Esophagus squamous epithelium (tissue), 5 donors: ENCODE results near the gene TRAPPC4. TPM values are rescaled to one million over a fixed set of nuclear protein-coding genes. Genes with fewer than 3 reads are reported as not detected.
"Not testable (repeated sequence)": the region's sequence is repeated elsewhere in the genome, so short reads cannot be mapped to it uniquely, and the experiment has no call there.

Experiments
- DNase-seq: peaks from one replicate; lab custom pipeline; 2025; lab: John Stamatoyannopoulos, UW
- H3K27ac ChIP-seq, 4 donors: fragments of 200-600 bp; sonication (generic); one replicate each; pipeline ENCODE4 v1.5.1; 2016 to 2019; ENCODE audit warnings: mild to moderate bottlenecking in 1 of 4
- H3K27me3 ChIP-seq, 4 donors: fragments of 200-600 bp; sonication (generic); 1 replicate in 3 of 4; 2 replicates in 1 of 4; pipeline versions ENCODE4 v1.5.1 to v1.6.0; 2017 to 2021; ENCODE audit warnings: antibody characterized with exemption in 1 of 4
- H3K36me3 ChIP-seq, 3 donors: fragments of 200-600 bp; sonication (generic); one replicate each; pipeline ENCODE4 v1.5.1; 2016 to 2019
- H3K4me1 ChIP-seq, 3 donors: fragments of 200-600 bp; sonication (generic); one replicate each; pipeline ENCODE4 v1.5.1; 2017 to 2019
- H3K4me3 ChIP-seq, 4 donors: fragments of 200-600 bp; sonication (generic); 1 replicate in 3 of 4; 2 replicates in 1 of 4; pipeline ENCODE4 v1.5.1; 2016 to 2019; ENCODE audit warnings: mild to moderate bottlenecking in 2 of 4, moderate library complexity in 1 of 4
- H3K9me3 ChIP-seq, 3 donors: fragments of 200-600 bp; sonication (generic); one replicate each; pipeline ENCODE4 v1.5.1; 2016 to 2019
- CTCF ChIP-seq, 6 experiments: fragments of 450-650 bp in 4 of 6; fragments of 200-600 bp in 2 of 6; sonication (generic) in 2 of 6; IDR thresholded peaks; one replicate each; pipeline ENCODE4 v1.5.1; 2016 to 2019; ENCODE audit warnings: antibody characterized with exemption in 6 of 6, mild to moderate bottlenecking in 4 of 6, moderate library complexity in 4 of 6
- POLR2A ChIP-seq, 4 donors: fragments of 450-650 bp; IDR thresholded peaks; one replicate each; pipeline ENCODE4 v1.6.1; 2017; ENCODE audit warnings: antibody characterized with exemption in 4 of 4, mild to moderate bottlenecking in 4 of 4, moderate library complexity in 3 of 4
- WGBS, 2 donors: methylation state at CpG; one replicate each; pipeline ENCODE4 v1.1.5; 2018; 5-methylcytosine and 5-hydroxymethylcytosine counted together
- intact Hi-C: fragments of 100-400 bp; cut with DNase I; formaldehyde crosslinking; loops from one replicate; pipeline ENCODE4 v1.15.0; 2022
- total RNA-seq, 4 donors: library from RNA; depleted of rRNA; stranded (reverse); fragments of >200 nt; gene quantifications; one replicate each; pipeline ENCODE4 v1.1.0, GENCODE V29; 2016
- donor health status: DM: yes; HTN: yes; CAD: no.

TRAPPC4 gene
- total RNA-seq, 4 donors from 2014 or later, result 26.5 to 44.4 (median 41.2) TPM

GRCh38 chr11:119029069-119029339 is 10.4 kb downstream of the TRAPPC4 start:
- no peak for DNase-seq
- Histone ChIP-seq H3K36me3 (peaks cover 0 to 42% (median 4%) of the 10 kb centered on the region in 3 donors), H3K4me1 (peaks cover 12 to 38% (median 19%) of the 10 kb centered on the region in 3 donors), H3K9me3 (no peaks in the 10 kb centered on the region), H3K4me3 (peak overlapping the region in 1 of 4 donors; percentile 86), H3K27ac (peak overlapping the region in 2 of 4 donors; percentile 87 to 94), H3K27me3 (no peaks in the 10 kb centered on the region)
- no peak for TF ChIP-seq POLR2A (IDR thresholded peaks at IDR 0.05)
- TF ChIP-seq CTCF (IDR thresholded peaks at IDR 0.05), result no peak
- intact Hi-C loops, result no loop called here
- WGBS, 2 donors, result 100% methylated on average over 1 of the region's 1 CpG; no CpG with 5 or more reads in 1 of the 2 donors

GRCh38 chr11:119029340-119030028 is 10.9 kb downstream of the TRAPPC4 start:
- Histone ChIP-seq H3K4me3 (peak overlapping the region; percentile 49 to 87 (median 84)), H3K27me3 (no peaks in the 10 kb centered on the region), H3K27ac (peak overlapping the region; percentile 82 to 94 (median 89)), H3K9me3 (no peaks in the 10 kb centered on the region), H3K4me1 (peaks cover 12 to 38% (median 19%) of the 10 kb centered on the region in 3 donors), H3K36me3 (peaks cover 0 to 37% (median 0%) of the 10 kb centered on the region in 3 donors)
- 36 to 43% methylated on average over 8 to 9 of the region's 10 CpGs for WGBS, 2 donors
- DNase-seq, result no peak
- intact Hi-C loops, result no loop called here
- no peak for TF ChIP-seq POLR2A (IDR thresholded peaks at IDR 0.05)
- TF ChIP-seq CTCF (IDR thresholded peaks at IDR 0.05), result no peak

GRCh38 chr11:119030029-119030328 is 11.4 kb downstream of the TRAPPC4 start:
- H3K27ac ChIP-seq, result peak overlapping the region; percentile 82 to 94 (median 89)
- TF ChIP-seq POLR2A (IDR thresholded peaks at IDR 0.05) (no peak), CTCF (IDR thresholded peaks at IDR 0.05) (no peak)
- no peaks in the 10 kb centered on the region for H3K9me3 ChIP-seq
- no peak for DNase-seq
- peaks cover 12 to 34% (median 19%) of the 10 kb centered on the region in 3 donors for H3K4me1 ChIP-seq
- 0% methylated on average over 7 of the region's 13 CpGs; no CpG with 5 or more reads in 1 of the 2 donors for WGBS, 2 donors
- no peaks in the 10 kb centered on the region for H3K27me3 ChIP-seq
- peak overlapping the region; percentile 49 to 87 (median 84) for H3K4me3 ChIP-seq
- intact Hi-C loops, result no loop called here
- peaks cover 0 to 33% (median 0%) of the 10 kb centered on the region in 3 donors for H3K36me3 ChIP-seq

GRCh38 chr11:119030329-119031047 is 11.9 kb downstream of the TRAPPC4 start, which contains the start of gene SLC37A4:
Gene SLC37A4 (minus strand): TSS chr11:119030877.
- peak within 1 kb of the TSS; percentile 82 to 94 (median 89) for H3K27ac ChIP-seq
- WGBS, 2 donors, result 0% methylated on average over 3 to 25 of the region's 67 CpGs
- TF ChIP-seq POLR2A (IDR thresholded peaks at IDR 0.05) (peak in 3 of 4 donors; percentile 14 to 68 (median 19)), CTCF (IDR thresholded peaks at IDR 0.05) (peak in 4 of 6 experiments; percentile 66 to 96 (median 82))
- peaks cover 0 to 27% (median 0%) of the 10 kb centered on the region in 3 donors for H3K36me3 ChIP-seq
- H3K4me1 ChIP-seq, result peaks cover 12 to 30% (median 19%) of the 10 kb centered on the region in 3 donors
- H3K9me3 ChIP-seq, result no peaks in the 10 kb centered on the region
- no peaks in the 10 kb centered on the region for H3K27me3 ChIP-seq
- peak; percentile 85 for DNase-seq
- H3K4me3 ChIP-seq, result peak within 1 kb of the TSS; percentile 49 to 87 (median 84)
- intact Hi-C loops, result no loop called here

- H3K27me3 ChIP-seq, result no peaks in the 10 kb centered on the region
- peaks cover 0 to 14% (median 0%) of the 10 kb centered on the region in 3 donors for H3K36me3 ChIP-seq
- no peak for DNase-seq
- TF ChIP-seq POLR2A (IDR thresholded peaks at IDR 0.05) (no peak), CTCF (IDR thresholded peaks at IDR 0.05) (no peak)
- peaks cover 12 to 30% (median 19%) of the 10 kb centered on the region in 3 donors for H3K4me1 ChIP-seq
- no peak overlapping the region for H3K4me3 ChIP-seq
- intact Hi-C loops, result no loop called here
- H3K27ac ChIP-seq, result no peak overlapping the region
- H3K9me3 ChIP-seq, result no peaks in the 10 kb centered on the region
- WGBS, 2 donors, result 80 to 83% methylated on average over 7 to 8 of the region's 9 CpGs
Measured at GRCh38 chr11:119031912-119032280, 13.3 kb downstream of the TRAPPC4 start.

GRCh38 chr11:119033421-119033820 is 14.9 kb downstream of the TRAPPC4 start:
- H3K9me3 ChIP-seq, H3K4me3 ChIP-seq, H3K27ac ChIP-seq, intact Hi-C loops, DNase-seq, H3K27me3 ChIP-seq, H3K36me3 ChIP-seq: not testable (repeated sequence)
- peaks cover 12 to 27% (median 18%) of the 10 kb centered on the region in 3 donors for H3K4me1 ChIP-seq
- WGBS, 2 donors, result 78 to 85% methylated on average over 9 to 10 of the region's 10 CpGs
